GM13976 (cell line): Measurements from ENCODE around the gene TRANK1.

Source experiments
- DNase-seq: peaks from one replicate; pipeline ENCODE4 v3.0.0; 2012; ENCODE audit warnings: low spot score
- CTCF ChIP-seq: IDR thresholded peaks from 2 replicates; pipeline ENCODE4 v1.5.1; 2012; ENCODE audit warnings: borderline replicate concordance, mild to moderate bottlenecking; ENCODE audit not compliant: insufficient read depth; ENCODE audit errors: extremely low read depth, missing control alignments, control extremely low read depth
- in situ Hi-C: fragments of 300-500 bp; cut with MboI; formaldehyde crosslinking; loops from one replicate; pipeline ENCODE4 v1.12.0; 2022; ENCODE audit warnings: low sequenced_read_pairs, mixed read lengths, inconsistent platforms; ENCODE audit not compliant: unreplicated experiment

Gene TRANK1

GRCh38 chr3:36800533-36801116, 144.2 kb downstream of the TRANK1 start:
- in situ Hi-C loops, result no loop called here
- no peak for DNase-seq
- TF ChIP-seq CTCF, result no peak

GRCh38 chr3:36796881-36797280, 148.0 kb downstream of the TRANK1 start:
- in situ Hi-C loops, result no loop called here
- TF ChIP-seq CTCF, result no peak
- DNase-seq, result no peak

GRCh38 chr3:36796161-36796560, 148.7 kb downstream of the TRANK1 start:
- TF ChIP-seq CTCF, result no peak
- no peak for DNase-seq
- in situ Hi-C loops, result no loop called here

DNA sequence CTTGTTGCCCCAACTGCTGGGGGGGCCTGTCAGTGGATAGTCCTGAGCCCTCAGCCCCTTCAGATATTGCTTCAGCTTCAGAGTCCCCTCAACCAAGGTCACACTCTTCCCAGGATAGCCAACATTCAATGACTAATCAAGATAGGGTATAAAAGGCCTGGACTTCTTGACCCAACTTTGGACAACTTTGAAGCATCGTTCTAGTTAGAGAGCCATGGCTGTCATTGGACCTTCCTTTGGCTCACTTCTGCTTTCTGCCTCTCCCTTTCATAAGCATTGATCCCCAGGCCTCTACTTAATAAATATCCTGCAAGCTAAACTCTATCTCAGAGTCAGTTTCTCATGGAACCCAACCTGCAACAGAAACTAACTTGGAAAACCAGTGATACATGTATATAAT, 149.2 kb downstream of the TRANK1 start:
- in situ Hi-C loops, result no loop called here
- no peak for TF ChIP-seq CTCF
- no peak for DNase-seq

DNA sequence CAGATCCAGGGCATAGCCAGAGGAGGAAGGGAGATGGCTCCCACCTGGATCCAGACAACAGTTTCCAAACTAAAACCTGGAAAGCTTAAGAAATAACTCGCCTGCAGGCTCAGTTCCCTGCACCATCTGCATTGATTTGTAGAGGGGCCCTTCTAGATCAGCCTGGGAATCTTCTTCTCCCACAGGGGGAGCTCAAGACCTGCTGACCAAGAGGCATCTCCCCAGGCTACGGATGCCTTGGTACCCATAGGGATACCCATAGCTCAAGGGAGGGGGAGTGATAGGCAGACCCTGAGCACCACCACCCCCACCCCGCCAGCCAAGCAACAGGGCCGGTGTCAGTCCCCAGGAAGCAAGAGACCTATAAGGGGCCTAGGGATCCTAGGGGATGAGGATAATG, 152.5 kb downstream of the TRANK1 start:
- DNase-seq, result peak; percentile 24
- in situ Hi-C loops, result no loop called here

DNA sequence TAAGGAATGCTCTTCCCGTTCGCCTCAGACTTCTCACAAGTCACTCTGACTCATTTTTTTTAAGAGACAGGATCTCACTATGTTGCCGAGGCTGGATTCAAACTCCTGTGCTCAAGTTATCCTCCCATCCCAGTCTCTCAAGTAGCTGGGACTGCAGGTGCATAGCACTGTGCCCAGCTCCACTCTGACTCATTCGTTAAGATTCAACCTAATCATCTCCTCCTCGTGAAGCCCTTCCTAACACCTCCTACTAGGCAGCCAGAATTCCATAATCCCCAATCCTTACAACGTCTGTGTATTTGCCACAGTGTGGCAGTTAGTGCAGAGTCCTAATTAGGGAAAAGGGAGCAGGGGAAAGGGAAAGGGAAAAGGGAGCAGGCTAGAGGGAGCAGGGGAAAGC, 154.1 kb downstream of the TRANK1 start:
- TF ChIP-seq CTCF, result no peak
- in situ Hi-C loops, result no loop called here
- no peak for DNase-seq

More for the DNA sequence above, 152.5 kb downstream of the TRANK1 start:
- TF ChIP-seq CTCF, result peak; percentile 36
